Measurements from ENCODE around the gene SEMA4D. TPM values are rescaled to one million over a fixed set of nuclear protein-coding genes. Genes with fewer than 3 reads are reported as not detected.

Gene SEMA4D
- total and polyA plus RNA-seq, 12 donors = 3.5 to 57.0 (median 26.7) TPM

DNA sequence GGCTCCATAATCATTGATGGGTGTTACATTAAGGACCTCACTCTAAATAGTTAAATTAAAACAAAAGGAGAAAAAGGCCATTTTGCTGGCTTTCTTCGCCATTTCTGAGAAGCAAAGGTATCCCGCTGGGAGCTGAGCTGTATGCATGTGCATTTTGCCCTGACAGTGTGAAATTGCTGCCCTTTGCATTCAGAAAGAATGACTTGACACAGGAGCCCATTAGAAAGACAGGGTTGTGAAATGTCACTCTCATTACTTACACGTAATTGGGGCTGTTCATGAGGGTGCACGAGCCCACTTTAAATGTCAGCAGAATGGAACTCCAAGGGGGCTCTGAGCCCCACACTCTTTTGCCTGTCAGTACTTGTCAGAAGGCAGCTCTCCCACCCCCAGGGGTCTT is 85.0 kb downstream of the SEMA4D start:
- intact Hi-C loops (cut with DNase I) = loop anchor here in 1 of 2 donors (10.0 kb wide), 1 partner anchor 132 kb away; no protein-coding TSS in a partner anchor
- WGBS, 4 donors = 80 to 87% (median 84%) methylated on average over 4 of the region's 4 CpGs
- H3K9me3 ChIP-seq (replicated peaks in 1 of 3) = no peaks in the 10 kb centered on the region
- peaks cover 0 to 9% of the 10 kb centered on the region in 2 donors for H3K4me1 ChIP-seq (replicated peaks in 1 of 2)
- H3K36me3 ChIP-seq (replicated peaks in 1 of 2) = no peaks in the 10 kb centered on the region
- no peak overlapping the region for H3K4me3 ChIP-seq
- TF ChIP-seq POLR2A (IDR thresholded peaks at IDR 0.05) = no peak
- TF ChIP-seq, protein P1, sequence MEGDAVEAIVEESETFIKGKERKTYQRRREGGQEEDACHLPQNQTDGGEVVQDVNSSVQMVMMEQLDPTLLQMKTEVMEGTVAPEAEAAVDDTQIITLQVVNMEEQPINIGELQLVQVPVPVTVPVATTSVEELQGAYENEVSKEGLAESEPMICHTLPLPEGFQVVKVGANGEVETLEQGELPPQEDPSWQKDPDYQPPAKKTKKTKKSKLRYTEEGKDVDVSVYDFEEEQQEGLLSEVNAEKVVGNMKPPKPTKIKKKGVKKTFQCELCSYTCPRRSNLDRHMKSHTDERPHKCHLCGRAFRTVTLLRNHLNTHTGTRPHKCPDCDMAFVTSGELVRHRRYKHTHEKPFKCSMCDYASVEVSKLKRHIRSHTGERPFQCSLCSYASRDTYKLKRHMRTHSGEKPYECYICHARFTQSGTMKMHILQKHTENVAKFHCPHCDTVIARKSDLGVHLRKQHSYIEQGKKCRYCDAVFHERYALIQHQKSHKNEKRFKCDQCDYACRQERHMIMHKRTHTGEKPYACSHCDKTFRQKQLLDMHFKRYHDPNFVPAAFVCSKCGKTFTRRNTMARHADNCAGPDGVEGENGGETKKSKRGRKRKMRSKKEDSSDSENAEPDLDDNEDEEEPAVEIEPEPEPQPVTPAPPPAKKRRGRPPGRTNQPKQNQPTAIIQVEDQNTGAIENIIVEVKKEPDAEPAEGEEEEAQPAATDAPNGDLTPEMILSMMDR (IDR thresholded peaks at IDR 0.05) = no peak
- DNase-seq = no peak
- no peaks in the 10 kb centered on the region for H3K27me3 ChIP-seq
- H3K27ac ChIP-seq = no peak overlapping the region

GRCh38 chr9:89412541-89412940 is 85.4 kb downstream of the SEMA4D start:
- no peak for DNase-seq
- no peaks in the 10 kb centered on the region for H3K27me3 ChIP-seq
- intact Hi-C loops (cut with DNase I) = loop anchor here in 1 of 2 donors (10.0 kb wide), 1 partner anchor 132 kb away; no protein-coding TSS in a partner anchor
- WGBS, 4 donors = 86 to 91% (median 90%) methylated on average over 5 of the region's 5 CpGs
- H3K4me1 ChIP-seq (replicated peaks in 1 of 2) = peaks cover 0 to 9% of the 10 kb centered on the region in 2 donors
- no peak overlapping the region for H3K27ac ChIP-seq
- no peaks in the 10 kb centered on the region for H3K9me3 ChIP-seq (replicated peaks in 1 of 3)
- H3K36me3 ChIP-seq (replicated peaks in 1 of 2) = no peaks in the 10 kb centered on the region
- H3K4me3 ChIP-seq = no peak overlapping the region
- TF ChIP-seq, protein P1 (IDR thresholded peaks at IDR 0.05) = no peak
- TF ChIP-seq POLR2A (IDR thresholded peaks at IDR 0.05) = no peak

- WGBS, 4 donors = 81 to 97% (median 88%) methylated on average over 5 to 6 of the region's 6 CpGs
- Histone ChIP-seq H3K27me3 (no peaks in the 10 kb centered on the region), H3K4me1 (replicated peaks in 1 of 2) (peaks cover 0 to 9% of the 10 kb centered on the region in 2 donors), H3K9me3 (replicated peaks in 1 of 3) (no peaks in the 10 kb centered on the region), H3K4me3 (no peak overlapping the region), H3K27ac (no peak overlapping the region), H3K36me3 (replicated peaks in 1 of 2) (no peaks in the 10 kb centered on the region)
- DNase-seq = no peak
- no peak for TF ChIP-seq POLR2A (IDR thresholded peaks at IDR 0.05)
- TF ChIP-seq, protein P1 (IDR thresholded peaks at IDR 0.05) = no peak
- intact Hi-C loops (cut with DNase I) = loop anchor here in 1 of 2 donors (10.0 kb wide), 1 partner anchor 133 kb away; no protein-coding TSS in a partner anchor
These were observed 86.2 kb downstream of the SEMA4D start for GRCh38 chr9:89411759-89412158.

- no peak for TF ChIP-seq POLR2A (IDR thresholded peaks at IDR 0.05)
- TF ChIP-seq, protein P1 (IDR thresholded peaks at IDR 0.05) = peak in 2 of 6 experiments; percentile 22 to 27
- H3K36me3 ChIP-seq (replicated peaks in 1 of 2) = no peaks in the 10 kb centered on the region
- H3K27ac ChIP-seq = no peak overlapping the region
- 74 to 90% (median 83%) methylated on average over 7 of the region's 7 CpGs for WGBS, 4 donors
- H3K27me3 ChIP-seq = no peaks in the 10 kb centered on the region
- DNase-seq = no peak
- no peaks in the 10 kb centered on the region for H3K9me3 ChIP-seq (replicated peaks in 1 of 3)
- peaks cover 0 to 9% of the 10 kb centered on the region in 2 donors for H3K4me1 ChIP-seq (replicated peaks in 1 of 2)
- no peak overlapping the region for H3K4me3 ChIP-seq
- intact Hi-C loops (cut with DNase I) = loop anchor here in 1 of 2 donors (10.0 kb wide), 1 partner anchor 134 kb away; no protein-coding TSS in a partner anchor
These were observed 87.1 kb downstream of the SEMA4D start for GRCh38 chr9:89410641-89411350.

Data from adrenal gland (tissue), 12 donors.